Parathyroid adenoma (tissue), 2 donors: Measurements from ENCODE around the gene TMEM135.
"Not testable (repeated sequence)": the region's sequence is repeated elsewhere in the genome, so short reads cannot be mapped to it uniquely, and the experiment has no call there.

Experiments
- H2AFZ ChIP-seq: fragments of 300-600 bp; sonication (generic); one replicate; pipeline ENCODE4 v1.7.0; 2017; ENCODE audit warnings: antibody characterized with exemption, mild to moderate bottlenecking
- H3K27ac ChIP-seq: fragments of 300-600 bp; sonication (generic); one replicate; pipeline ENCODE4 v1.7.0; 2017
- H3K27me3 ChIP-seq: fragments of 300-600 bp; sonication (generic); one replicate; pipeline ENCODE4 v1.7.0; 2017; ENCODE audit warnings: low read length; ENCODE audit not compliant: control insufficient read depth, insufficient read depth
- H3K36me3 ChIP-seq: fragments of 300-600 bp; sonication (generic); one replicate; pipeline ENCODE4 v1.7.0; 2017; ENCODE audit warnings: low read length; ENCODE audit not compliant: control insufficient read depth, insufficient read depth
- H3K4me1 ChIP-seq: fragments of 300-600 bp; sonication (generic); one replicate; pipeline ENCODE4 v1.7.0; 2017; ENCODE audit warnings: control low read depth
- H3K4me2 ChIP-seq: fragments of 300-600 bp; sonication (generic); one replicate; pipeline ENCODE4 v1.7.0; 2017; ENCODE audit warnings: low read length
- H3K4me3 ChIP-seq: fragments of 300-600 bp; sonication (generic); one replicate; pipeline ENCODE4 v1.7.0; 2017; ENCODE audit warnings: low read depth, low read length
- H3K79me2 ChIP-seq: fragments of 300-600 bp; sonication (generic); one replicate; pipeline ENCODE4 v1.7.0; 2017; ENCODE audit warnings: control low read depth
- H3K9ac ChIP-seq: fragments of 300-600 bp; sonication (generic); one replicate; pipeline ENCODE4 v1.7.0; 2017; ENCODE audit warnings: mild to moderate bottlenecking
- H3K9me3 ChIP-seq: fragments of 300-600 bp; sonication (generic); one replicate; pipeline ENCODE4 v1.7.0; 2017; ENCODE audit warnings: low read length; ENCODE audit not compliant: control insufficient read depth
- CTCF ChIP-seq: fragments of 300-600 bp; sonication (generic); IDR thresholded peaks from one replicate; pipeline ENCODE4 v1.7.0; 2017; ENCODE audit warnings: antibody characterized with exemption, mild to moderate bottlenecking
- donor health status: primary hyperparathyroidism.

Gene TMEM135

GRCh38 chr11:87181143-87181542, 143.4 kb downstream of the TMEM135 start:
- no peak overlapping the region for H3K4me2 ChIP-seq
- H3K9me3 ChIP-seq, result no peaks in the 10 kb centered on the region
- no peak overlapping the region for H3K27ac ChIP-seq
- H3K79me2 ChIP-seq, result no peaks in the 10 kb centered on the region
- H3K36me3 ChIP-seq, result no peaks in the 10 kb centered on the region
- no peak overlapping the region for H2AFZ ChIP-seq
- H3K4me1 ChIP-seq, result no peaks in the 10 kb centered on the region
- no peaks in the 10 kb centered on the region for H3K27me3 ChIP-seq
- TF ChIP-seq CTCF, result no peak
- no peak overlapping the region for H3K9ac ChIP-seq
- H3K4me3 ChIP-seq, result no peak overlapping the region

GRCh38 chr11:87185228-87185627, 147.5 kb downstream of the TMEM135 start:
- no peaks in the 10 kb centered on the region for H3K79me2 ChIP-seq
- H3K36me3 ChIP-seq, result no peaks in the 10 kb centered on the region
- H2AFZ ChIP-seq, result no peak overlapping the region
- no peaks in the 10 kb centered on the region for H3K9me3 ChIP-seq
- no peak for TF ChIP-seq CTCF
- no peak overlapping the region for H3K9ac ChIP-seq
- H3K27ac ChIP-seq, result no peak overlapping the region
- no peak overlapping the region for H3K4me2 ChIP-seq
- H3K4me3 ChIP-seq, result no peak overlapping the region
- no peaks in the 10 kb centered on the region for H3K27me3 ChIP-seq
- H3K4me1 ChIP-seq, result no peaks in the 10 kb centered on the region

GRCh38 chr11:87187076-87187475, 149.3 kb downstream of the TMEM135 start:
- Histone ChIP-seq H3K79me2 (no peaks in the 10 kb centered on the region), H3K27ac (no peak overlapping the region), H3K4me3 (no peak overlapping the region), H2AFZ (no peak overlapping the region), H3K9ac (no peak overlapping the region), H3K9me3 (no peaks in the 10 kb centered on the region), H3K4me2 (no peak overlapping the region), H3K36me3 (no peaks in the 10 kb centered on the region), H3K27me3 (no peaks in the 10 kb centered on the region), H3K4me1 (no peaks in the 10 kb centered on the region)
- TF ChIP-seq CTCF, result no peak

- Histone ChIP-seq H3K4me1 (no peaks in the 10 kb centered on the region), H3K27me3 (no peaks in the 10 kb centered on the region), H3K36me3 (no peaks in the 10 kb centered on the region), H3K4me2 (no peak overlapping the region), H2AFZ (no peak overlapping the region), H3K9ac (no peak overlapping the region), H3K27ac (no peak overlapping the region), H3K4me3 (no peak overlapping the region), H3K79me2 (no peaks in the 10 kb centered on the region), H3K9me3 (no peaks in the 10 kb centered on the region)
- no peak for TF ChIP-seq CTCF
Measured at GRCh38 chr11:87187930-87188329, 150.2 kb downstream of the TMEM135 start.

- not testable (repeated sequence) for H2AFZ ChIP-seq, H3K4me2 ChIP-seq, H3K9me3 ChIP-seq, H3K36me3 ChIP-seq, H3K9ac ChIP-seq, H3K27ac ChIP-seq, H3K27me3 ChIP-seq, H3K4me3 ChIP-seq, H3K79me2 ChIP-seq, H3K4me1 ChIP-seq
Measured at GRCh38 chr11:87188396-87188795, 150.7 kb downstream of the TMEM135 start.

GRCh38 chr11:87188921-87189320, 151.2 kb downstream of the TMEM135 start:
- not testable (repeated sequence) for H3K9ac ChIP-seq, H2AFZ ChIP-seq, H3K4me3 ChIP-seq, H3K27ac ChIP-seq, H3K27me3 ChIP-seq, H3K79me2 ChIP-seq, H3K4me1 ChIP-seq, H3K4me2 ChIP-seq, H3K36me3 ChIP-seq, H3K9me3 ChIP-seq
